ENCODE data around the gene CCDC195.
"Not testable (repeated sequence)": the region's sequence is repeated elsewhere in the genome, so short reads cannot be mapped to it uniquely, and the experiment has no call there.

The CCDC195 gene

DNA sequence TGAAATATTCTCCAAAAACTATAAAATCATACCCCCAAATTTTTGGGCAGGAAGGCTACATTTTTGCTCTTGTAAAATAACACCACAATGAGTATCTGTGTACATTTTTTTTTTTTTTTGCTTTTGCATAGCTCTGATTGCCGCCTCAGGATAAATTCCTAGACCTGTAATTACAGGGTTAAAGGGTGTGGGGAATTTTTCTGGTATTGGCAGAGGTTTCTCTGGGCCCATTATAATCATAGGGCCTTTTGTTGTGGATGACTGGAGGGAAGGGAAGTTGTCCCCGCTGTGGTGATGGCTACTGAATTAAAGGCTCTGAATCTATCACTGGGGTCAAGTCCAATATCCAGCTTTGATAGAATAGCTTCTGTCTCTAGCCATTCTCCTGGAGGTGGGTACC is 26.6 kb downstream of the CCDC195 start:
- no peak for DNase-seq

DNA sequence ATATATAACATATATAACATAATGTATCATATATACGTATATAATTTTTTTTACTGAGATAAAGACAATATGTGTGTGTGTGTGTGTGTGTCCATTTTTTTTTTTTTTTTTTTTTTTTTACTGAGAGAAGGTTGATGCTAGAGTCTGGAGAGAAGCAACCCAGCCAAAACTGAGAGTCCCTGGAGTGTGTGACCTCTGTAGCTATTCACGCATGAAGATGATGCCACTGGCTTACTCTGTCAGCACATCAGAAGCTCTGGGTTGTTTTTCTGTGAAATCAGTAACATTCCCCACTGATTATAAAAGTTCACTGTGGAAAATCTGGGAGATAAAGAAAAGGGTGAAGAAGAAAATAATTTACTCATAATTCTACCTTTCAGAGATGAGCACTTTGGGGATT is 27.2 kb downstream of the CCDC195 start:
- no peak for DNase-seq

DNA sequence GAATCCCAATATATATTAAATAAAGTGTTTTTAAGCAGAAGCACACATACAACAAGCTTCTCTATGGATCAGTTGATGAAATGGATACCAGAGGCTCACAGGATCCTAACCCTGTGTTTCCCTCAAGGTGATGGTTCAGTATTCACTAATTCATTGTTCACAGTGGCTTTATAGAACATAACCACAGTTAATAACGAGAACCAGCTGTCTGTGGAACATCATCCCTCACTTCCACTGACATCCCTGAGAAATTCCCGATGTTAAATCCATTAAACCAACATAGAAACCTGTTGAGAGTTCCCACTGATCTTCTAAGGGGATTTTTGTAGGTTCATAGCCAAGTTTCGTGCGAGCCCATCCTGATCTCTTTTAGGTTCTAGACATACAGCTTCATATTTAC is 29.0 kb downstream of the CCDC195 start:
- DNase-seq = no peak

DNA sequence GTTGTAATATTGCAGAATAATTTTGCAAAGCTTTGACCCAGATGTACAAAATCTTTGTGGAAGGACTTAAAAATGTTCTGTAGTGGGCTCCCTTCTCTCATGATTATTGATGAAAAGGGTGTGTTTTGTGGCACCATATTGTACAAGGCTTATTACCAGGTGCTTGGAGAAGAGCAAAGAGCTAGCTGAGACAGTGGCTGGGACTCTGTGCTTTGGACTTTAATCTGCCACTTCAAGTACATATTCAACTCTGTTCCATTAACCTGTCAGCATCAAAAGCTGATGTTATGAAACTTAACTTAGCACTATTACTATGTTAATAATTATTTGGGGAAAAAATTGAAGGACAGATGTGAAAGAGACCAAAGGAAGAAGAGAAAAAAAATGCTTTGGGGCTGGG is 31.0 kb downstream of the CCDC195 start:
- DNase-seq = no peak

DNA sequence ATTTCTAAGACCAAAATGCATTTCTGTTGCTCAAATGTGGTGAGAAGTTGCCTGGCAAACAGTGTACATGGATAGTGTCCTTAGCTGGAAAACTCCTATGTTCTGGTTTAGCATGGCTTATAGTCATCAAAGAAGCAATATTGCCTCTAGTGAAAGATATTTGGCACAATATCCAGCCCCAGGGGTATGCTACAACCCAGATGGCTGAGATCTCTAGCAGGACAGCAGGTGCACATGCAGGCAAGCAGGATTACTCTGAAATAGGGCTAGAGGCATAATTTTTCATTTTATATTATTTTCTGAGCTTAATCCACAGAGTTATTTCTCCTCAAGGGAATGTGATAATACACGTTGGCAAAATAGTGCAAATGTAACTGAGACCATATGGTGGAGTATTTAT is 34.0 kb downstream of the CCDC195 start:
- DNase-seq = no peak

DNA sequence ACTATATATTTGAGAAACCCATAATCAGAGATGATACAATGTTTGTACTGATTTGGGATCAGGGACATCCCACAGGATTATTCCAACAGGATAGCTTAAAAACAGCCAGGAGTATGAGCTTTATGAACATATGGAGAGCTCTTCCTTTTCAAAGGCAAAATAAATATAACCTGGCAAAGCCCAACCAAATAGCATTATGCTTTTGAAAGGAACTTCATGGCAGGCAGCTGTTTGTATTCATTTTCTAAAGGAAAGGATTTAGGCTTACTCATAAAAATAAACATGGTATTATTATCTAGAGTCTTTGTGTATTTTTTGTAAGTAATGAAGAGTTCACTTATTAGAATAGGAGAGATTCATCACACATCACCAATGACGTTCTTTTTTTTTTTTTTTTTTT is 44.4 kb downstream of the CCDC195 start:
- DNase-seq = no peak

DNA sequence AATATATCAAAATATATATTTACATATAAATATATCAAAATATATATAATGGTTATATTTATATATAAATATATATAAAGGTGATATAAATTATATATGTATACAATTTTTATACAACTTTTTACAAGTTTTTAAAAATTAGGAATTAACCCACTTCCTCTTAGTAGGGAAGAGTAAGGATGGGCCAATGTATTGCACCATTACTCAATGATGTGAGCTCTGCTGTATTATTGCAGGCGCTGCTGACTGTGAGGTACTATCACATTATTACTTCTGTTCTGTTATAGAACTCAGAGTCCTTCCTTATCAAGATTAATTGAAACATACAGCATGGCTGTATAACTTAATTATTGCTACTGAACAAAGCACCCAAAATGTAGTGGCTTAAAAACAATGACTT is 46.0 kb downstream of the CCDC195 start:
- DNase-seq = no peak

DNA sequence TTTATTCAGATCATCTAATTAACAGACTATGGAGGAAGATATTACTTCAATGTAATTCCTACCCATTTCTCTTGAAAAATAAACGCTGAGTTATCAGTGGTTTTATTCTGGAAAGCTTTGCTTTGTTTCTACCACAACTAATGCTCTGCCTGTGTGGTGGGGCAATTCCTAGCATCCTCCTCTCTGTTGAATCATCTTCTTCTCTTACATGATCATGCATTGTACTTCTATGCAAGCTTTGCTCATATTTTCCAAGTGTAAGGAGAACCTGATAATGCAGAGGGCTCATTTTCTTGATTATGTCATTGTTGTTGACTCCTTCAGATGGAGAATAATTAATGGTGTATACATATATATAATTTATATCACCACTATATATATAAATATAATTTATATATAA is 46.7 kb downstream of the CCDC195 start:
- no peak for DNase-seq

DNA sequence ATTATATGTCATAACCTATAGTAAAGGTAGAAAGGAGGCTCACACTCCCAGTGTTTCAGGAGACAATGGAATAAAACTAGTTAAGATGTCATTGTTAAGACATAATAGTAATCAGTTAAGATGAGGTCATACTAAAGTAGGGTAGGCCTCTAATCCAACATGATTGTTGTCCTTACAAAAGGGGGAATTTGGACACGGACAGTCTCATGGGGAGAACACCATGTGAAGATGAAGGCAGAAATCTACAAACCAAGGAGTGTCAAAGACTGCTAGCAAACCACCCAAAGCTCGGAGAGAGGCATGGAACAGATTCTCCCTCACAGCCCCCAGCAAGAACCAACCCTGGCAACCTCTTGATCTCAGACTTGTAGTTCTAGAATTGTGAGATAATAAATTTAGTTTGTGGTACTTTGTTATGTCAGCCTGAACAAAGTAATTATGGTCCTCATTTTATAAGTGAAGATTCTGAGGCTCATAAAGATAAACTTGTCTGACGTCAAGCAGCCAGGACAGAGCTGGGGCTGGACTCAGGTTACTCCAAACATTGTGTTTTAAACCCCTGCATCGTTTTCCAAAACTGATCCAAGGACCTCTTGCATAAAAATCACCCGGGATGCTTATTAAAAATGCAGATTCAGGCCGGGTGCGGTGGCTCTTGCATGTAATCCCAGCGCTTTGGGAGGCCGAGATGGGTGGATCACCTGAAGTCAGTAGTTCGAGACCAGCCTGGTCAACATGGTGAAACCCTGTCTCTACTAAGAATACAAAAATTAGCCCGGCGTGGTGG is 47.8 kb downstream of the CCDC195 start:
- DNase-seq = no peak

DNA sequence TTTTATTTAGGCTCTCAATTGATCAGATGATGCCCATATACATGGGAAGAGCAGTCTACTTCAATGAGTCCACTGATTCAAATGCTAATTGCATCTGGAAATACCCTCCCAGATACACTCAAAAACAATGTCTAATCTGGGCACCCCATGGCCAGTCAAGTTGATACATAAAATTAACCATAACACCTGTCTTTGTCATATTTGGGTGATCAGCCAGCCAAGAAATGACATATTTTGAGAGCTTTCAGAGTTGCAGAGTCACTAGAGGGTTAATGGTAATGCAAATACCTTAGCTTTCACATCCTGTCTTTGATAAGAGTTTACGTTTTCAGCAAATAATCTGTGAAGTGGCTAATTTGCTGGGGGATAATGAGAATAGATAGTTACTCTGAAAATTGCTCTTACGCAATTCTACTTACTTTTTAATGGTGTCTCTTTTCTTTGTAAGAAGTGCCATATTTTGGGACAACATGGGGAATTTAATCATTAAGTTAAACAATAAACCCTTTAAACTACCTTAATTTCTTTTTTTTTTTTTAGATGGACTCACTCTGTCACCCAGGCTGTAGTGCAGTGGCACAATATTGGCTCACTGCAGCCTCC is 49.1 kb downstream of the CCDC195 start:
- no peak for DNase-seq

DNA sequence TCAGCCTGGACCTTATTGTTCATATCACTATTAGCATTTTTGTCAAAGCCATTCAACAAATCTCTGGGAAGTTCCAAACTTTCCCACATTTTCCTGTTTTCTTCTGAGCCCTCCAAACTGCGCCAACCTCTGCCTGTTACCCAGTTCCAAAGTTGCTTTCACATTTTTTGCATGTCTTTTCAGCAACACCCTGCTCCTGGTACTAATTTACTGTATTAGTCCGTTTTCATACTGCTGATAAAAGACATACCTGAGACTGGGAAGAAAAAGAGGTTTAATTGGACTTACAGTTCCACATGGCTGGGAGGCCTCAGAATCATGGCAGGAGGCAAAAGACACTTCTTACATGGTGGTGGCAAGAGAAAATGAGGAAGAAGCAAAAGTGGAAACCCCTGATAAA is 52.8 kb downstream of the CCDC195 start:
- not testable (repeated sequence) for DNase-seq

DNA sequence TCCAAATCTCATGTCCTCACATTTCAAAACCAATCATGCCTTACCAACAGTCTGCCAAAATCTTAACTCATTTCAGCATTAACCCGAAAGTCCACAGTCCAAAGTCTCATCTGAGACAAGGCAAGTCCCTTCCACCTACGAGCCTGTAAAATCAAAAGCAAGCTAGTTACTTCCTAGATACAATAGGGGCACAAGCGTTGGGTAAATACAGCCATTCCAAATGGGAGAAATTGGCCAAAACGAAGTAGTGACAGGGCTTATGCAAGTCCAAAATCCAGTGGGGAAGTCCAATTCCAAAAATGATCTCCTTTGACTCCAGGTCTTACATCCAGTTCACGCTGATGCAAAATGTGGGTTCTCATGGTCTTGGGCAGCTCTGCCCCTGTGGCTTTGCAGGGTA is 54.5 kb downstream of the CCDC195 start:
- not testable (repeated sequence) for DNase-seq

DNA sequence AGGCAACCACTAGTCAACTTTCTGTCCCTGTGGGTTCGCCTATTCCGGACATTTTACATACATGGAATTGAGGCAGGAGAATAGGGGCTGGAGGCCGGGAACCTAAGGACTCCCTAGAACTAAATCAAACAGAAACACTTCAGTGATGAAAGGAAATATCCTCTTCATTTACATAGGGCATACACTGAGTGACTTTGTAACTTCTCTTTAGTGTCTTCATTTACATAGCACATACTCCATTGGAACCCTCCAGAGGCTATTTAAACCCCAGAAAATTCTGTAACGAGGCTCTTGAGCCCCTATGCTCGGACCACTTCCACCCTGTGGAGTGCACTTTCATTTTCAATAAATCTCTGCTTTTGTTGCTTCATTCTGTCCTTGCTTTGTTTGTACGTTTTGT is 56.5 kb downstream of the CCDC195 start:
- no peak for DNase-seq

DNA sequence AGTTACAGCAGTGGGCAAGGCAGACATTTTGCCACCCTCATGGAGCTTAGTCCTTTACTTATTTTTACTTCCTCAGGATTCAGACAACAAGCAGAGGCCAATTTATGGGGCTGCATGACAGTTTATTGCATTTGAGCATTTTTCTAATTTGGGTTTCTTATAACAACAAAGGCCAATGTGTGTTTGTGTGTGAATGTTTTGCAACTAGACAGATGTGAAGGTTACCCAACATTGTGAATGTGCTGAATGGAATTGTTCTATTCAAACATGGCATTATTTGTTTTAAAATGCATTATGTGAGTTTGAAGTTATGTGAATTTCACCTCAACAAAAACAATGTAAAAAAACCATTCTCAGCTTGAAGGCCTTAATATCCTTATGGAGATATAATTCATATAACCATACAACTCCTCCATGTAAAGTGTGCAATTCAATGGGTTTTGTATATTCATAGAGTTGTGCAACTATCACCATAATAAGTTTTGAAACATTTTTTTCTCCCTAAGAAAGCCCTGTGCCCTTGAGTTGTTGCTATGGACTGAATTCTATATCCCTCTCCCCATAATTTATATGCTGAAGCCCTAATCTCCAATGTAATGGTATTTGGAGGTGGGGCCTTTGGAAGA is 57.3 kb downstream of the CCDC195 start:
- DNase-seq = no peak

DNA sequence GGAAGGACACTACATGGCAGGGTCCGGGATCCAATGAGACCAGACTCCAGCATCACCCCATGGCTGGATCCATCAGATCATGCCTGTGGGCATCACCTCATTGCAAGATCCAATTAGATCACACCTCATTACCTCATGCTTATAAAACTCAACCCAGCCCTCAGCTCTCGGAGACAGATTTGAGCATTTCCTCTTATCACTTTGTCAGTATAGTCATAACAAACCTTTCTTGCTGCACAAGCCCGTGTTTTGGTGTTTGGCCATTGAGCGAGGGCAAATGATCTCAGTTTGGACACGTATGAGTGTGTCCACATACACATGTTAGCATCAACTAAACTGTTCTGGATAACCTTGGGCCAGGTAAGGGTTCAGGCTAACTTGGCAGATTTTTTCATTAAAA is 58.8 kb downstream of the CCDC195 start:
- no peak for DNase-seq

DNA sequence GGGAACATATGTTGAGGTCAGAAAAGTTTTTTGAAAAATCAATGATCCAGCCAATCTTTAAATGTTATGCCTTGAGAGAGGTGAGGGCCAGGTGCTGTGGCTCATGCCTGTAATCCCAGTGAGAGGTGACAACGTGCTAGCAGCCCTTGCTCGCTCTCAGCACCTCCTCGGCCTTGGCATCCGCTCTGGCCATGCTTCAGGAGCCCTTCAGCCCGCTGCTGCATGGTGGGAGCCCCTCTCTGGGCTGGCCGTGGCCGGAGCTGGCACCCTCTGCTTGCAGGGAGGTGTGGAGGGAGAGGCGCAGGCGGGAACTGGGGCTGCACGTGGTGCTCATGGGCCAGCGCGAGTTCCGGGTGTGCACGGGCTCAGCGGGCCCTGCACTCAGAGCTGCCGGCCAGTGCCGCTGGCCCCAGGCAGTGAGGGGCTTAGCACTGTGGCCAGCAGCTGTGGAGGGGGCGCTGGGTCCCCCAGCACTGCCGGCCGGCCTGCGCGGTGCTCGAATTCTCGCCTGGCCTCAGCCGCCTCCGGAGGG is 61.1 kb downstream of the CCDC195 start:
- DNase-seq = no peak

Data from CD4-positive, alpha-beta T cell treated with Interleukin-12 subunit alpha and Interleukin-12 subunit beta, for 1 hour (primary cell).